A673 (cell line): ENCODE results near the gene MPPED2. TPM values are rescaled to one million over a fixed set of nuclear protein-coding genes. Genes with fewer than 3 reads are reported as not detected.

ENCODE experiments used
- BruUV-seq: library from RNA; stranded (reverse); fragments of 400-500 nt; replicated peaks from 2 replicates; lab custom pipeline; 2021; lab: Mats Ljungman, UMichigan
- CTCF ChIA-PET: fragments of 300-600 bp; sonication (Branson Sonifier 250); formaldehyde crosslinking; loops from one replicate; lab custom pipeline; 2022; ENCODE audit warnings: antibody characterized with exemption; lab: Charles Lee
- POLR2A ChIA-PET: fragments of 300-600 bp; sonication (Branson Sonifier 250); formaldehyde crosslinking; loops from one replicate; lab custom pipeline; 2022; ENCODE audit warnings: antibody characterized with exemption; ENCODE audit not compliant: low non-redundant PET; lab: Charles Lee
- DNase-seq: peaks from one replicate; pipeline ENCODE4 v3.0.0-alpha.2; 2015; ENCODE audit warnings: low spot score
- H3K27ac ChIP-seq: fragments of 200-600 bp; sonication (generic); 2 replicates; pipeline ENCODE4 v1.5.1; 2016; ENCODE audit warnings: mixed run types, low read depth, mild to moderate bottlenecking, mixed read lengths, antibody characterized with exemption, low read length; ENCODE audit not compliant: poor library complexity, severe bottlenecking
- H3K27me3 ChIP-seq: fragments of 200-600 bp; sonication (generic); replicated peaks from 2 replicates; pipeline ENCODE4 v1.6.1; 2017; ENCODE audit warnings: mixed run types, low read depth, mild to moderate bottlenecking, mixed read lengths, antibody characterized with exemption, low read length; ENCODE audit not compliant: insufficient read depth, poor library complexity
- H3K36me3 ChIP-seq: fragments of 200-600 bp; sonication (generic); 2 replicates; pipeline ENCODE4 v1.6.1; 2016; ENCODE audit warnings: mixed run types, mild to moderate bottlenecking, mixed read lengths, antibody characterized with exemption, low read length; ENCODE audit not compliant: insufficient read depth, poor library complexity, severe bottlenecking
- H3K4me1 ChIP-seq: fragments of 200-600 bp; sonication (generic); 2 replicates; pipeline ENCODE4 v1.6.1; 2017; ENCODE audit warnings: mixed run types, mild to moderate bottlenecking, mixed read lengths, antibody characterized with exemption, low read length; ENCODE audit not compliant: insufficient read depth, poor library complexity, severe bottlenecking
- H3K4me3 ChIP-seq: fragments of 200-600 bp; sonication (generic); 2 replicates; pipeline ENCODE4 v1.5.1; 2016; ENCODE audit warnings: low read depth, mixed run types, mild to moderate bottlenecking, mixed read lengths, low read length; ENCODE audit not compliant: poor library complexity, severe bottlenecking
- H3K9me3 ChIP-seq: fragments of 200-600 bp; sonication (generic); 2 replicates; pipeline ENCODE4 v1.6.1; 2016; ENCODE audit warnings: mixed run types, low read depth, mild to moderate bottlenecking, mixed read lengths, antibody characterized with exemption, low read length; ENCODE audit not compliant: poor library complexity, severe bottlenecking
- CTCF ChIP-seq: fragments of 300-800, 200-600 bp; sonication (generic); conservative IDR thresholded peaks from 2 replicates; pipeline ENCODE4 v1.5.1; 2017; ENCODE audit warnings: low read depth, mild to moderate bottlenecking, antibody characterized with exemption, low read length, moderate library complexity, mixed read lengths
- EZH2 ChIP-seq: fragments of 200-600 bp; sonication (generic); IDR thresholded peaks from 2 replicates; pipeline ENCODE4 v1.6.1; 2017; ENCODE audit warnings: borderline replicate concordance, low read depth, mild to moderate bottlenecking, mixed read lengths, antibody characterized with exemption, low read length; ENCODE audit not compliant: poor library complexity, severe bottlenecking
- intact Hi-C: fragments of 100-400 bp; cut with micrococcal nuclease; formaldehyde crosslinking; loops from one replicate; pipeline ENCODE4 v1.10.0; 2022; ENCODE audit not compliant: unreplicated experiment
- total RNA-seq: library from RNA; stranded (reverse); gene quantifications from 2 replicates; pipeline ENCODE4 v1.2.3, GENCODE V29; 2021

MPPED2 gene
- total RNA-seq, 1 experiment from 2014 or later: 2.0 TPM

- intact Hi-C loops: loop anchor here (5.0 kb wide), 2 partner anchors 240 to 330 kb away; no protein-coding TSS in a partner anchor
- TF ChIP-seq CTCF (no peak), EZH2 (peak; percentile 43)
- POLR2A ChIA-PET: no interaction called here
- Histone ChIP-seq H3K27ac (no peak overlapping the region), H3K27me3 (peaks cover 79% of the 10 kb centered on the region), H3K4me1 (peaks cover 19% of the 10 kb centered on the region), H3K9me3 (no peaks in the 10 kb centered on the region), H3K36me3 (no peaks in the 10 kb centered on the region), H3K4me3 (no peak overlapping the region)
- CTCF ChIA-PET: no interaction called here
- BruUV-seq: no TSS peak
- no peak for DNase-seq
Measured at GRCh38 chr11:30587269-30587812, 1.2 kb upstream of the MPPED2 start.

GRCh38 chr11:30585892-30586250 lies 282 bp downstream of the MPPED2 start:
- DNase-seq: peak; percentile 58
- peaks cover 94% of the 10 kb centered on the region for H3K27me3 ChIP-seq
- H3K4me1 ChIP-seq: peaks cover 19% of the 10 kb centered on the region
- no peak overlapping the region for H3K27ac ChIP-seq
- no peaks in the 10 kb centered on the region for H3K36me3 ChIP-seq
- TF ChIP-seq CTCF (no peak), EZH2 (peak; percentile 58)
- ChIA-PET POLR2A (no interaction called here), CTCF (no interaction called here)
- H3K9me3 ChIP-seq: no peaks in the 10 kb centered on the region
- no TSS peak for BruUV-seq
- intact Hi-C loops: loop anchor here (5.0 kb wide), 2 partner anchors 239 to 331 kb away; no protein-coding TSS in a partner anchor
- H3K4me3 ChIP-seq: peak overlapping the region; percentile 50

- peak; percentile 44 for DNase-seq
- no peak overlapping the region for H3K27ac ChIP-seq
- H3K4me1 ChIP-seq: peaks cover 19% of the 10 kb centered on the region
- CTCF ChIA-PET: interaction anchor here (0.6 kb wide), 1 partner anchor 1228 kb away, joined by 7 read pairs; no protein-coding TSS in a partner anchor
- TF ChIP-seq EZH2 (peak; percentile 98), CTCF (no peak)
- no peaks in the 10 kb centered on the region for H3K9me3 ChIP-seq
- BruUV-seq: no TSS peak
- H3K4me3 ChIP-seq: peak overlapping the region; percentile 50
- intact Hi-C loops: loop anchor here (5.0 kb wide), 2 partner anchors 238 to 332 kb away; no protein-coding TSS in a partner anchor
- POLR2A ChIA-PET: no interaction called here
- no peaks in the 10 kb centered on the region for H3K36me3 ChIP-seq
- H3K27me3 ChIP-seq: peaks cover 96% of the 10 kb centered on the region
Measured at GRCh38 chr11:30585125-30585891, 845 bp downstream of the MPPED2 start.
